IMR-90 (cell line): Measurements from ENCODE around the gene GAREM1. TPM values are rescaled to one million over a fixed set of nuclear protein-coding genes. Genes with fewer than 3 reads are reported as not detected.

Source experiments
- ATAC-seq: fragments of 200-7000 bp; cut with Tn5 transposase; 2 replicates; pipeline ENCODE4 v1.9.1; 2020; ENCODE audit warnings: low read depth, mild to moderate bottlenecking, moderate library complexity
- BruUV-seq: library from RNA; stranded (reverse); fragments of 400-500 nt; replicated peaks from 2 replicates; lab custom pipeline; 2021; lab: Mats Ljungman, UMichigan
- CTCF ChIA-PET: fragments of 300-600 bp; formaldehyde crosslinking; extraction: SDS; loops from one replicate; lab custom pipeline; 2021; ENCODE audit warnings: antibody characterized with exemption; lab: Yijun Ruan, JAX
- POLR2A ChIA-PET: fragments of 300-600 bp; sonication (Branson Sonifier 250); formaldehyde crosslinking; loops from one replicate; lab custom pipeline; 2022; ENCODE audit warnings: antibody characterized with exemption; ENCODE audit not compliant: unreplicated experiment; lab: Charles Lee
- DNase-seq: peaks from one replicate; pipeline ENCODE4 v3.0.0; 2013
- H2AFZ ChIP-seq: replicated peaks from 2 replicates; pipeline ENCODE3; 2013; ENCODE audit warnings: low read length, mild to moderate bottlenecking; ENCODE audit not compliant: poor library complexity
- H2AK5ac ChIP-seq: 2 replicates; pipeline ENCODE4 v1.6.1; 2013; ENCODE audit warnings: low read depth, low read length, inconsistent platforms
- H2AK9ac ChIP-seq: replicated peaks from 2 replicates; pipeline ENCODE3; 2013; ENCODE audit warnings: mild to moderate bottlenecking, low read depth, low read length, moderate library complexity; ENCODE audit not compliant: poor library complexity
- H2BK120ac ChIP-seq: 2 replicates; pipeline ENCODE4 v1.6.1; 2013; ENCODE audit warnings: low read depth, low read length, inconsistent platforms
- H2BK15ac ChIP-seq: 3 replicates; pipeline ENCODE4 v1.6.1; 2013; ENCODE audit warnings: low read depth, low read length, inconsistent platforms
- H2BK20ac ChIP-seq: 2 replicates; pipeline ENCODE4 v1.6.1; 2013; ENCODE audit warnings: low read depth, mild to moderate bottlenecking, inconsistent platforms, low read length, moderate library complexity
- H2BK5ac ChIP-seq: 2 replicates; pipeline ENCODE4 v1.6.1; 2013; ENCODE audit warnings: mild to moderate bottlenecking, low read depth, low read length, inconsistent platforms; ENCODE audit not compliant: poor library complexity, severe bottlenecking
- H3K14ac ChIP-seq: replicated peaks from 2 replicates; pipeline ENCODE4 v1.6.1; 2013; ENCODE audit warnings: low read depth, low read length, inconsistent platforms
- H3K18ac ChIP-seq: 2 replicates; pipeline ENCODE4 v1.6.1; 2013; ENCODE audit warnings: low read depth, low read length, control low read depth
- H3K23ac ChIP-seq: 2 replicates; pipeline ENCODE4 v1.6.1; 2013; ENCODE audit warnings: low read depth, low read length, inconsistent platforms
- H3K27ac ChIP-seq: 2 replicates; pipeline ENCODE4 v1.5.1; 2013; ENCODE audit warnings: mild to moderate bottlenecking, control low read depth, low read length; ENCODE audit not compliant: insufficient read depth
- H3K27me3 ChIP-seq: 2 replicates; pipeline ENCODE4 v1.6.1; 2013; ENCODE audit warnings: low read length; ENCODE audit not compliant: control insufficient read depth, insufficient read depth
- H3K36me3 ChIP-seq: 2 replicates; pipeline ENCODE4 v1.6.1; 2013; ENCODE audit warnings: low read length, mixed read lengths; ENCODE audit not compliant: control insufficient read depth, insufficient read depth
- H3K4ac ChIP-seq: 2 replicates; pipeline ENCODE4 v1.6.1; 2013; ENCODE audit warnings: low read depth, low read length, inconsistent platforms
- H3K4me1 ChIP-seq: 2 replicates; pipeline ENCODE4 v1.6.1; 2013; ENCODE audit warnings: low read length, mixed read lengths; ENCODE audit not compliant: control insufficient read depth, insufficient read depth
- H3K4me2 ChIP-seq: 2 replicates; pipeline ENCODE4 v1.6.1; 2013; ENCODE audit warnings: low read depth, mild to moderate bottlenecking, control low read depth, low read length, moderate library complexity
- H3K4me3 ChIP-seq: 2 replicates; pipeline ENCODE4 v1.5.1; 2013; ENCODE audit warnings: low read depth, mild to moderate bottlenecking, control low read depth, low read length, moderate library complexity; ENCODE audit not compliant: insufficient read depth
- H3K56ac ChIP-seq: 2 replicates; pipeline ENCODE4 v1.6.1; 2013; ENCODE audit warnings: low read length, inconsistent platforms; ENCODE audit not compliant: insufficient read depth; ENCODE audit errors: extremely low read depth
- H3K79me1 ChIP-seq, 2 experiments: 2 replicates each; pipeline ENCODE4 v1.6.1; 2013; ENCODE audit warnings: low read length in 2 of 2, inconsistent platforms in 1 of 2, low read depth in 1 of 2
- H3K9ac ChIP-seq: 2 replicates; pipeline ENCODE4 v1.6.1; 2013; ENCODE audit warnings: low read depth, low read length, control low read depth
- H3K9me1 ChIP-seq: 2 replicates; pipeline ENCODE4 v1.6.1; 2013; ENCODE audit warnings: low read length, inconsistent platforms; ENCODE audit not compliant: insufficient read depth
- H3K9me3 ChIP-seq: 2 replicates; pipeline ENCODE4 v1.6.1; 2013; ENCODE audit warnings: low read length; ENCODE audit not compliant: control insufficient read depth, insufficient read depth
- H4K20me1 ChIP-seq: 2 replicates; pipeline ENCODE4 v1.6.1; 2013; ENCODE audit warnings: low read length, inconsistent platforms; ENCODE audit not compliant: insufficient read depth
- H4K5ac ChIP-seq: 2 replicates; pipeline ENCODE4 v1.6.1; 2013; ENCODE audit warnings: mild to moderate bottlenecking, low read depth, low read length, control low read depth
- H4K8ac ChIP-seq, 2 experiments: 2 replicates each; pipeline ENCODE4 v1.6.1; 2013; ENCODE audit warnings: low read depth in 2 of 2, low read length in 2 of 2, control low read depth in 1 of 2, inconsistent platforms in 1 of 2
- H4K91ac ChIP-seq: 2 replicates; pipeline ENCODE4 v1.6.1; 2013; ENCODE audit warnings: low read depth, low read length, inconsistent platforms; ENCODE audit not compliant: insufficient read depth
- CEBPB ChIP-seq: IDR thresholded peaks from 2 replicates; pipeline ENCODE4 v1.6.1; 2012; ENCODE audit warnings: low read depth, low read length, improper control_type of control experiment
- CHD1 ChIP-seq: IDR thresholded peaks from 2 replicates; pipeline ENCODE4 v1.6.1; 2012; ENCODE audit warnings: low read depth, low read length, improper control_type of control experiment
- MAZ ChIP-seq: IDR thresholded peaks from 2 replicates; pipeline ENCODE4 v1.6.1; 2012; ENCODE audit warnings: low read depth, mild to moderate bottlenecking, low read length, improper control_type of control experiment, moderate library complexity, borderline replicate concordance
- MXI1 ChIP-seq: IDR thresholded peaks from 2 replicates; pipeline ENCODE4 v1.6.1; 2012; ENCODE audit warnings: low read depth, mild to moderate bottlenecking, low read length, moderate library complexity, borderline replicate concordance
- POLR2A ChIP-seq: IDR thresholded peaks from 2 replicates; pipeline ENCODE4 v1.6.1; 2012; ENCODE audit warnings: mild to moderate bottlenecking, low read depth, low read length
- WGBS, 2 experiments: methylation state at CpG; one replicate each; pipeline versions ENCODE4 v1.1.5 to v1.1.7; 2013; ENCODE audit warnings: missing lambda C conversion rate in 2 of 2; ENCODE audit not compliant: insufficient read length in 1 of 2; ENCODE audit errors: extremely low coverage in 2 of 2; 5-methylcytosine and 5-hydroxymethylcytosine counted together
- dilution Hi-C: fragments of 300-500 bp; cut with HindIII; formaldehyde crosslinking; loops from one replicate; pipeline ENCODE4 v1.14.3; 2018; ENCODE audit warnings: low sequenced_read_pairs; ENCODE audit not compliant: unreplicated experiment
- in situ Hi-C: fragments of 300-500 bp; cut with MboI; formaldehyde crosslinking; loops from 3 replicates; pipeline ENCODE4 v1.14.3; 2019; ENCODE audit warnings: low sequenced_read_pairs, inconsistent platforms, mixed read lengths
- intact Hi-C: fragments of 100-400 bp; cut with micrococcal nuclease; formaldehyde crosslinking; loops from 2 replicates; pipeline ENCODE4 v1.10.0; 2022
- polyA plus RNA-seq, 3 experiments: library from polyadenylated mRNA; depleted of rRNA; stranded (reverse); fragments of >200 nt; gene quantifications; 2 replicates each; pipeline ENCODE4 v1.2.3, GENCODE V29; 2012; ENCODE audit warnings: low replicate concordance in 1 of 3
- total RNA-seq: library from RNA; depleted of rRNA; stranded (reverse); fragments of >200 nt; gene quantifications from 2 replicates; pipeline ENCODE4 v1.2.3, GENCODE V29; 2012
- TF ChIP-seq, protein P1 (sequence below): fragments of 150-350 bp; IDR thresholded peaks from 2 replicates; pipeline ENCODE4 v1.6.1; 2016; ENCODE audit warnings: low read depth, mild to moderate bottlenecking, low read length, moderate library complexity, borderline replicate concordance

Gene GAREM1
- total and polyA plus RNA-seq, 2 of the 4 experiments (the other 2 are of a cell fraction) = 1.4 to 2.3 TPM

- no peaks in the 10 kb centered on the region for H3K9me3 ChIP-seq
- H3K4me1 ChIP-seq = peaks cover 8% of the 10 kb centered on the region
- BruUV-seq = no TSS peak
- no peak overlapping the region for H4K8ac ChIP-seq
- H4K91ac ChIP-seq = no peak overlapping the region
- H3K9me1 ChIP-seq = peaks cover 4% of the 10 kb centered on the region; the same call in 1 of the 2 replicates
- no peaks in the 10 kb centered on the region for H4K20me1 ChIP-seq
- in situ Hi-C loops = no loop called here
- no peak overlapping the region for H3K4me3 ChIP-seq
- no peak overlapping the region for H3K4ac ChIP-seq
- H2AFZ ChIP-seq = no peak overlapping the region
- no peak overlapping the region for H3K56ac ChIP-seq
- no peak for DNase-seq
- no CpG with 5 or more reads among the region's 1 CpG for WGBS, 2 experiments
- no peak overlapping the region for H3K27ac ChIP-seq
- H3K18ac ChIP-seq = no peak overlapping the region
- H2BK20ac ChIP-seq = no peak overlapping the region
- no peak overlapping the region for H2BK15ac ChIP-seq
- dilution Hi-C loops = loop anchor here (25.0 kb wide), 1 partner anchor 163 kb away; the partner anchor contains the start of gene GAREM1
- no peak overlapping the region for H2AK9ac ChIP-seq
- ChIA-PET POLR2A (no interaction called here), CTCF (interaction anchor here (1.4 kb wide), 1 partner anchor 10 kb away, joined by 5 read pairs; no protein-coding TSS in a partner anchor)
- no peaks in the 10 kb centered on the region for H3K79me1 ChIP-seq
- H3K9ac ChIP-seq = no peak overlapping the region
- no peak overlapping the region for H2BK5ac ChIP-seq
- H3K27me3 ChIP-seq = no peaks in the 10 kb centered on the region
- ATAC-seq = no peak
- no peak overlapping the region for H3K23ac ChIP-seq
- no peak overlapping the region for H2AK5ac ChIP-seq
- intact Hi-C loops = no loop called here
- no peak overlapping the region for H2BK120ac ChIP-seq
- H4K5ac ChIP-seq = no peak overlapping the region
- H3K4me2 ChIP-seq = no peak overlapping the region
- no peaks in the 10 kb centered on the region for H3K36me3 ChIP-seq
- no peak overlapping the region for H3K14ac ChIP-seq
- TF ChIP-seq, protein P1, sequence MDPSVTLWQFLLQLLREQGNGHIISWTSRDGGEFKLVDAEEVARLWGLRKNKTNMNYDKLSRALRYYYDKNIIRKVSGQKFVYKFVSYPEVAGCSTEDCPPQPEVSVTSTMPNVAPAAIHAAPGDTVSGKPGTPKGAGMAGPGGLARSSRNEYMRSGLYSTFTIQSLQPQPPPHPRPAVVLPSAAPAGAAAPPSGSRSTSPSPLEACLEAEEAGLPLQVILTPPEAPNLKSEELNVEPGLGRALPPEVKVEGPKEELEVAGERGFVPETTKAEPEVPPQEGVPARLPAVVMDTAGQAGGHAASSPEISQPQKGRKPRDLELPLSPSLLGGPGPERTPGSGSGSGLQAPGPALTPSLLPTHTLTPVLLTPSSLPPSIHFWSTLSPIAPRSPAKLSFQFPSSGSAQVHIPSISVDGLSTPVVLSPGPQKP = no peak
- TF ChIP-seq MAZ (no peak), CHD1 (no peak), CEBPB (no peak), MXI1 (no peak), POLR2A (no peak)
Observed at GRCh38 chr18:32299484-32299883, 171.2 kb downstream of the GAREM1 start.
